OCI-LY7 (cell line): ENCODE data around the gene TIMM10.

Experiments used
- CTCF ChIP-seq: fragments of 200-600 bp; sonication (generic); conservative IDR thresholded peaks from 2 replicates; pipeline ENCODE4 v1.5.1; 2014; ENCODE audit warnings: mild to moderate bottlenecking, antibody characterized with exemption, low read length, moderate library complexity, mixed read lengths
- EZH2phosphoT487 ChIP-seq: fragments of 200-600 bp; sonication (generic); IDR thresholded peaks from 2 replicates; pipeline ENCODE4 v1.6.1; 2018; ENCODE audit warnings: low read depth, borderline replicate concordance, mild to moderate bottlenecking, mixed run types, antibody characterized with exemption, low read length, moderate library complexity, mixed read lengths

GRCh38 chr11:57566005-57566904 lies 35.7 kb upstream of the TIMM10 start:
- TF ChIP-seq CTCF (no peak), EZH2phosphoT487 (no peak)
